GM12878 (cell line): ENCODE measurements around the gene MGA. TPM values are rescaled to one million over a fixed set of nuclear protein-coding genes. Genes with fewer than 3 reads are reported as not detected.

Experiments
- ATAC-seq: fragments of 200-7000 bp; cut with Tn5 transposase; 3 replicates; pipeline ENCODE4 v1.9.1; 2020; ENCODE audit warnings: mild to moderate bottlenecking, moderate library complexity
- BruUV-seq: library from RNA; stranded (reverse); fragments of 400-500 nt; replicated peaks from 2 replicates; lab custom pipeline; 2021; lab: Mats Ljungman, UMichigan
- CTCF ChIA-PET: fragments of 300-600 bp; sonication (Branson Sonifier 250); formaldehyde crosslinking; extraction: SDS; loops from one replicate; lab custom pipeline; 2021; ENCODE audit warnings: inconsistent platforms; lab: Yijun Ruan, JAX
- POLR2A ChIA-PET: fragments of 350-600 bp; formaldehyde crosslinking; extraction: SDS; loops from one replicate; lab custom pipeline; 2021; ENCODE audit warnings: inconsistent platforms; lab: Charles Lee
- RAD21 ChIA-PET: fragments of 300-600 bp; sonication (Branson Sonifier 250); formaldehyde crosslinking; loops from one replicate; lab custom pipeline; 2023; ENCODE audit warnings: antibody characterized with exemption; ENCODE audit not compliant: unreplicated experiment; lab: Charles Lee
- SMC1A ChIA-PET: fragments of 300-600 bp; sonication (Branson Sonifier 250); formaldehyde crosslinking; loops from one replicate; lab custom pipeline; 2023; ENCODE audit not compliant: unreplicated experiment, uncharacterized antibody; lab: Charles Lee
- DNase-seq: peaks from one replicate; pipeline ENCODE4 v3.0.0-alpha.2; 2011; ENCODE audit warnings: low read depth, low spot score
- FAIRE-seq: peaks from 3 replicates; lab custom pipeline; 2011; peaks lifted over from hg19 to GRCh38; lab: Jason Lieb, UNC
- H2AFZ ChIP-seq: 2 replicates; pipeline ENCODE4 v1.6.0; 2011; ENCODE audit warnings: low read depth, low read length, control low read depth; ENCODE audit not compliant: control insufficient read depth
- H3K27ac ChIP-seq: 2 replicates; pipeline ENCODE4 v1.5.1; 2011; ENCODE audit warnings: control low read depth; ENCODE audit not compliant: control insufficient read depth, insufficient read depth
- H3K27me3 ChIP-seq, 2 experiments: replicated peaks in 1 of 2; 2 replicates each; pipeline versions ENCODE4 v1.6.0 to v1.6.1; 2011; ENCODE audit warnings: low read length in 1 of 2; ENCODE audit not compliant: control insufficient read depth in 2 of 2, insufficient read depth in 2 of 2
- H3K36me3 ChIP-seq, 2 experiments: 2 replicates each; pipeline ENCODE4 v1.5.1; 2011; ENCODE audit warnings: low read length in 1 of 2; ENCODE audit not compliant: control insufficient read depth in 2 of 2, insufficient read depth in 2 of 2
- H3K4me1 ChIP-seq: 2 replicates; pipeline ENCODE4 v1.6.1; 2011; ENCODE audit warnings: mild to moderate bottlenecking, low read length, moderate library complexity, mixed read lengths; ENCODE audit not compliant: control insufficient read depth, insufficient read depth
- H3K4me2 ChIP-seq: 2 replicates; pipeline ENCODE4 v1.6.0; 2011; ENCODE audit warnings: control low read depth; ENCODE audit not compliant: control insufficient read depth, insufficient read depth
- H3K4me3 ChIP-seq: fragments of 200-600 bp; sonication (generic); 2 replicates; pipeline ENCODE4 v1.5.1; 2016
- H3K79me2 ChIP-seq: 2 replicates; pipeline ENCODE4 v1.6.0; 2011; ENCODE audit warnings: low read length; ENCODE audit not compliant: control insufficient read depth, insufficient read depth
- H3K9ac ChIP-seq: 2 replicates; pipeline ENCODE4 v1.8.0; 2011; ENCODE audit warnings: low read length, control low read depth, mixed read lengths; ENCODE audit not compliant: control insufficient read depth, insufficient read depth
- H3K9me3 ChIP-seq: replicated peaks from 3 replicates; pipeline ENCODE4 v1.5.1; 2011; ENCODE audit warnings: mild to moderate bottlenecking, low read length; ENCODE audit not compliant: control insufficient read depth, insufficient read depth
- H4K20me1 ChIP-seq: 2 replicates; pipeline ENCODE4 v1.6.0; 2011; ENCODE audit not compliant: control insufficient read depth, insufficient read depth
- BHLHE40 ChIP-seq, 2 experiments: fragments of 450-650 bp in 1 of 2; IDR thresholded peaks; 2 replicates each; pipeline ENCODE4 v1.6.1; 2011 to 2017; ENCODE audit warnings: low read depth in 2 of 2, borderline replicate concordance in 1 of 2, improper control_type of control experiment in 1 of 2, low read length in 1 of 2, mild to moderate bottlenecking in 1 of 2
- CBFB ChIP-seq: IDR thresholded peaks from 2 replicates; pipeline ENCODE4 v1.6.1; 2016; ENCODE audit warnings: antibody characterized with exemption, low read depth
- IRF4 ChIP-seq: IDR thresholded peaks from 2 replicates; pipeline ENCODE4 v1.6.1; 2011; ENCODE audit warnings: low read depth, low read length
- KAT2A ChIP-seq: conservative IDR thresholded peaks from 2 replicates; pipeline ENCODE4 v1.6.1; 2011; ENCODE audit warnings: low read depth, low read length; ENCODE audit not compliant: control insufficient read depth
- MYC ChIP-seq: IDR thresholded peaks from 2 replicates; pipeline ENCODE4 v1.6.1; 2011; ENCODE audit warnings: mild to moderate bottlenecking, low read length, moderate library complexity, inconsistent platforms; ENCODE audit not compliant: insufficient read depth, insufficient replicate concordance, insufficient read length, severe bottlenecking
- NBN ChIP-seq: fragments of 450-650 bp; IDR thresholded peaks from 2 replicates; pipeline ENCODE4 v1.6.1; 2016
- NR2C1 ChIP-seq: fragments of 450-650 bp; IDR thresholded peaks from 2 replicates; pipeline ENCODE4 v1.6.1; 2017; ENCODE audit warnings: antibody characterized with exemption, mild to moderate bottlenecking, moderate library complexity
- POLR2AphosphoS2 ChIP-seq: IDR thresholded peaks from 2 replicates; pipeline ENCODE4 v1.6.1; 2011; ENCODE audit warnings: low read depth, mild to moderate bottlenecking, low read length, improper control_type of control experiment, moderate library complexity
- RELA ChIP-seq: fragments of 450-650 bp; IDR thresholded peaks from 2 replicates; pipeline ENCODE4 v1.8.0; 2014; ENCODE audit warnings: borderline replicate concordance; ENCODE audit not compliant: partially characterized antibody
- RFX5 ChIP-seq: IDR thresholded peaks from 2 replicates; pipeline ENCODE4 v1.6.1; 2011; ENCODE audit warnings: low read depth, low read length, improper control_type of control experiment
- SP1 ChIP-seq: IDR thresholded peaks from one replicate; pipeline ENCODE4 v1.6.1; 2011; ENCODE audit warnings: low read depth, low read length
- STAT3 ChIP-seq: IDR thresholded peaks from 2 replicates; pipeline ENCODE4 v1.6.1; 2011; ENCODE audit warnings: low read depth, low read length, improper control_type of control experiment
- SUZ12 ChIP-seq: fragments of 200-600 bp; sonication (generic); IDR thresholded peaks from one replicate; pipeline ENCODE4 v1.6.1; 2018; ENCODE audit warnings: antibody characterized with exemption, mild to moderate bottlenecking; ENCODE audit not compliant: unreplicated experiment
- TBL1XR1 ChIP-seq: IDR thresholded peaks from 2 replicates; pipeline ENCODE4 v1.6.1; 2012; ENCODE audit warnings: low read depth, low read length, improper control_type of control experiment
- TCF3 ChIP-seq: IDR thresholded peaks from 2 replicates; pipeline ENCODE4 v1.6.1; 2012; ENCODE audit warnings: low read depth, mild to moderate bottlenecking, low read length, borderline replicate concordance; ENCODE audit not compliant: insufficient read depth
- YBX1 ChIP-seq: fragments of 450-650 bp; IDR thresholded peaks from 2 replicates; pipeline ENCODE4 v1.6.1; 2016; ENCODE audit warnings: antibody characterized with exemption
- ZNF207 ChIP-seq: fragments of 450-650 bp; IDR thresholded peaks from 2 replicates; pipeline ENCODE4 v1.6.1; 2014; ENCODE audit warnings: antibody characterized with exemption, mild to moderate bottlenecking, borderline replicate concordance
- WGBS: methylation state at CpG from one replicate; pipeline ENCODE4 v1.1.6; 2016; ENCODE audit warnings: low lambda C conversion rate; ENCODE audit not compliant: insufficient replicate concordance, insufficient coverage; ENCODE audit errors: missing lambda C conversion rate; 5-methylcytosine and 5-hydroxymethylcytosine counted together
- in situ Hi-C: fragments of 300-500 bp; cut with MboI; formaldehyde crosslinking; loops from 9 replicates; pipeline ENCODE4 v1.14.3; 2018; ENCODE audit warnings: mixed read lengths
- intact Hi-C: fragments of 100-400 bp; cut with micrococcal nuclease; formaldehyde crosslinking; loops from one replicate; pipeline ENCODE4 v1.14.2; 2022; ENCODE audit not compliant: unreplicated experiment
- polyA plus RNA-seq, 11 experiments: library from polyadenylated mRNA; depleted of rRNA in 4 of 11; unstranded in 6 of 11; stranded (reverse) in 5 of 11; fragments of >200 nt; fragmentation: Nextera tagmentation in 4 of 11; fragmentation: Illumina TruSeq in 1 of 11; extraction: Ambion mirVana in 4 of 11; extraction: Trizol in 1 of 11; gene quantifications; 1 replicate in 1 of 11; 2 replicates in 10 of 11; pipeline versions ENCODE4 v1.2.1 to v1.2.3, GENCODE V29; 2011 to 2016; ENCODE audit warnings: inconsistent platforms in 2 of 11, missing spikeins in 2 of 11, low read depth in 1 of 11
- total RNA-seq, 4 experiments: library from RNA; depleted of rRNA in 3 of 4; stranded (reverse); fragments of >200 nt in 3 of 4; fragmentation: Illumina TruSeq in 1 of 4; extraction: Trizol in 1 of 4; gene quantifications; 2 replicates each; pipeline versions ENCODE4 v1.2.1 to v1.2.3, GENCODE V29; 2013 to 2021
- TF ChIP-seq, protein P1 (sequence below): fragments of 450-650 bp; conservative IDR thresholded peaks from 2 replicates; pipeline ENCODE4 v1.6.1; 2017; ENCODE audit warnings: mild to moderate bottlenecking, moderate library complexity
- TF ChIP-seq, protein P2 (sequence below): fragments of 450-650 bp; IDR thresholded peaks from 2 replicates; pipeline ENCODE4 v1.6.1; 2017; ENCODE audit warnings: mild to moderate bottlenecking
- TF ChIP-seq, protein P3 (sequence below): IDR thresholded peaks from 2 replicates; pipeline ENCODE4 v1.6.1; 2012; ENCODE audit warnings: low read depth, low read length, improper control_type of control experiment

The MGA gene
- total and polyA plus RNA-seq, 10 of the 15 experiments (the other 5 are each of a cell fraction or from before 2014, with no cell fraction given): 2.6 to 29.6 (median 17.0) TPM

DNA sequence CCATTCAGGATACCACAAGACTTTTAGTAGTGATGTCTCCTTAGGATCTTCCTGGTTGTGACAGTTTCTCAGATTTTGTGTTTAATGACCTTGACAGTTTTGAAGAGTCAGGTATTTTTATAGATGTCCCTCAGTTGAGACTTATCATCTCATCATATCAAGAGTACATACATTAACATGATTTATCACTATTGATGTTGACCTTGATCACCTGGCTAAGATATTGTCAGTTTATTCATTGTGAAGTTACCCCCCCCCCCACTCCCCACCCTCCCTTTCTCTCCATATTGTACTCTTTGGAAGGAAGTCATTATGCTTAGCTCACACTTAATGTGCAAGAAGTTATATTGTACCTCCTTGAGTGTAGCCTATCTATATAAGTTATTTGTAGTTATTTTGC is 42.9 kb downstream of the MGA start (continued):
- TF ChIP-seq, protein P1, sequence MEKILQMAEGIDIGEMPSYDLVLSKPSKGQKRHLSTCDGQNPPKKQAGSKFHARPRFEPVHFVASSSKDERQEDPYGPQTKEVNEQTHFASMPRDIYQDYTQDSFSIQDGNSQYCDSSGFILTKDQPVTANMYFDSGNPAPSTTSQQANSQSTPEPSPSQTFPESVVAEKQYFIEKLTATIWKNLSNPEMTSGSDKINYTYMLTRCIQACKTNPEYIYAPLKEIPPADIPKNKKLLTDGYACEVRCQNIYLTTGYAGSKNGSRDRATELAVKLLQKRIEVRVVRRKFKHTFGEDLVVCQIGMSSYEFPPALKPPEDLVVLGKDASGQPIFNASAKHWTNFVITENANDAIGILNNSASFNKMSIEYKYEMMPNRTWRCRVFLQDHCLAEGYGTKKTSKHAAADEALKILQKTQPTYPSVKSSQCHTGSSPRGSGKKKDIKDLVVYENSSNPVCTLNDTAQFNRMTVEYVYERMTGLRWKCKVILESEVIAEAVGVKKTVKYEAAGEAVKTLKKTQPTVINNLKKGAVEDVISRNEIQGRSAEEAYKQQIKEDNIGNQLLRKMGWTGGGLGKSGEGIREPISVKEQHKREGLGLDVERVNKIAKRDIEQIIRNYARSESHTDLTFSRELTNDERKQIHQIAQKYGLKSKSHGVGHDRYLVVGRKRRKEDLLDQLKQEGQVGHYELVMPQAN: no peak
- TF ChIP-seq POLR2AphosphoS2: no peak
- TF ChIP-seq IRF4: no peak
- TF ChIP-seq TCF3: no peak
- TF ChIP-seq RELA: no peak
- no peak for TF ChIP-seq NBN

DNA sequence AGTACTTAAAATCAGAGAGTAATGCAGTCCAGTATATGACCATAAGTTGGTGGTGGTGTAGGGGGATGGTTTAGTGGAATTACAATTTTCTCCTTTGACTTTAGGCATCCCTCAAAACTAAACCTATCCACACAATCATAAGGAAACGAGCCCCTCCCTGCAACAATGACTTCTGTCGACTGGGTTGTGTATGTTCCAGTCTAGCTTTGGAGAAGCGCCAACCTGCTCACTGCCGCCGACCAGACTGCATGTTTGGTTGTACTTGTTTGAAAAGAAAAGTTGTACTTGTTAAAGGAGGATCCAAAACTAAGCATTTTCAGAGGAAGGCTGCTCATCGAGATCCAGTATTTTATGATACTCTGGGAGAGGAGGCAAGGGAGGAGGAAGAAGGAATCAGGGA is 52.8 kb downstream of the MGA start:
- Histone ChIP-seq H3K4me1 (no peaks in the 10 kb centered on the region), H3K4me3 (no peak overlapping the region), H2AFZ (no peak overlapping the region), H3K9me3 (no peaks in the 10 kb centered on the region), H3K27ac (no peak overlapping the region), H3K9ac (no peak overlapping the region), H3K4me2 (no peak overlapping the region), H3K27me3 (no peaks in the 10 kb centered on the region), H3K79me2 (no peaks in the 10 kb centered on the region), H4K20me1 (no peaks in the 10 kb centered on the region; the same call in 1 of the 2 replicates), H3K36me3 (peaks cover 10 to 34% of the 10 kb centered on the region in 2 experiments)
- WGBS: 98% methylated on average over 6 of the region's 6 CpGs
- in situ Hi-C loops: no loop called here
- FAIRE-seq (no peak), DNase-seq (no peak), ATAC-seq (no peak)
- SMC1A ChIA-PET: no interaction called here
- CTCF ChIA-PET: no interaction called here
- no TSS peak for BruUV-seq
- RAD21 ChIA-PET: no interaction called here
- POLR2A ChIA-PET: no interaction called here
- intact Hi-C loops: no loop called here
- no peak for TF ChIP-seq CBFB
- TF ChIP-seq, protein P2, sequence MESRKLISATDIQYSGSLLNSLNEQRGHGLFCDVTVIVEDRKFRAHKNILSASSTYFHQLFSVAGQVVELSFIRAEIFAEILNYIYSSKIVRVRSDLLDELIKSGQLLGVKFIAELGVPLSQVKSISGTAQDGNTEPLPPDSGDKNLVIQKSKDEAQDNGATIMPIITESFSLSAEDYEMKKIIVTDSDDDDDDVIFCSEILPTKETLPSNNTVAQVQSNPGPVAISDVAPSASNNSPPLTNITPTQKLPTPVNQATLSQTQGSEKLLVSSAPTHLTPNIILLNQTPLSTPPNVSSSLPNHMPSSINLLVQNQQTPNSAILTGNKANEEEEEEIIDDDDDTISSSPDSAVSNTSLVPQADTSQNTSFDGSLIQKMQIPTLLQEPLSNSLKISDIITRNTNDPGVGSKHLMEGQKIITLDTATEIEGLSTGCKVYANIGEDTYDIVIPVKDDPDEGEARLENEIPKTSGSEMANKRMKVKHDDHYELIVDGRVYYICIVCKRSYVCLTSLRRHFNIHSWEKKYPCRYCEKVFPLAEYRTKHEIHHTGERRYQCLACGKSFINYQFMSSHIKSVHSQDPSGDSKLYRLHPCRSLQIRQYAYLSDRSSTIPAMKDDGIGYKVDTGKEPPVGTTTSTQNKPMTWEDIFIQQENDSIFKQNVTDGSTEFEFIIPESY: no peak
- no peak for TF ChIP-seq YBX1
- TF ChIP-seq SUZ12: no peak
- no peak for TF ChIP-seq ZNF207
- no peak for TF ChIP-seq MYC
- TF ChIP-seq BHLHE40 (IDR thresholded peaks at IDR 0.05; ENCODE audit: borderline replicate concordance in 1 of 2, low read depth in 2 of 2, low read length in 1 of 2): no peak
- no peak for TF ChIP-seq TBL1XR1
- no peak for TF ChIP-seq STAT3
- no peak for TF ChIP-seq SP1
- no peak for TF ChIP-seq RFX5
- TF ChIP-seq KAT2A: no peak
- TF ChIP-seq NR2C1: no peak
- TF ChIP-seq, protein P3, sequence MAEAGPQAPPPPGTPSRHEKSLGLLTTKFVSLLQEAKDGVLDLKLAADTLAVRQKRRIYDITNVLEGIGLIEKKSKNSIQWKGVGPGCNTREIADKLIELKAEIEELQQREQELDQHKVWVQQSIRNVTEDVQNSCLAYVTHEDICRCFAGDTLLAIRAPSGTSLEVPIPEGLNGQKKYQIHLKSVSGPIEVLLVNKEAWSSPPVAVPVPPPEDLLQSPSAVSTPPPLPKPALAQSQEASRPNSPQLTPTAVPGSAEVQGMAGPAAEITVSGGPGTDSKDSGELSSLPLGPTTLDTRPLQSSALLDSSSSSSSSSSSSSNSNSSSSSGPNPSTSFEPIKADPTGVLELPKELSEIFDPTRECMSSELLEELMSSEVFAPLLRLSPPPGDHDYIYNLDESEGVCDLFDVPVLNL: no peak
